ENCODE results near the gene DIABLO. TPM values are rescaled to one million over a fixed set of nuclear protein-coding genes. Genes with fewer than 3 reads are reported as not detected.
A peak's percentile ranks its signal among the peaks of the same experiment; 100 is the strongest.

DIABLO gene
- total and polyA plus RNA-seq, 9 of the 15 experiments (the other 6 are each of a cell fraction or from before 2014, with no cell fraction given) = 37.3 to 101 (median 80.1) TPM

DNA sequence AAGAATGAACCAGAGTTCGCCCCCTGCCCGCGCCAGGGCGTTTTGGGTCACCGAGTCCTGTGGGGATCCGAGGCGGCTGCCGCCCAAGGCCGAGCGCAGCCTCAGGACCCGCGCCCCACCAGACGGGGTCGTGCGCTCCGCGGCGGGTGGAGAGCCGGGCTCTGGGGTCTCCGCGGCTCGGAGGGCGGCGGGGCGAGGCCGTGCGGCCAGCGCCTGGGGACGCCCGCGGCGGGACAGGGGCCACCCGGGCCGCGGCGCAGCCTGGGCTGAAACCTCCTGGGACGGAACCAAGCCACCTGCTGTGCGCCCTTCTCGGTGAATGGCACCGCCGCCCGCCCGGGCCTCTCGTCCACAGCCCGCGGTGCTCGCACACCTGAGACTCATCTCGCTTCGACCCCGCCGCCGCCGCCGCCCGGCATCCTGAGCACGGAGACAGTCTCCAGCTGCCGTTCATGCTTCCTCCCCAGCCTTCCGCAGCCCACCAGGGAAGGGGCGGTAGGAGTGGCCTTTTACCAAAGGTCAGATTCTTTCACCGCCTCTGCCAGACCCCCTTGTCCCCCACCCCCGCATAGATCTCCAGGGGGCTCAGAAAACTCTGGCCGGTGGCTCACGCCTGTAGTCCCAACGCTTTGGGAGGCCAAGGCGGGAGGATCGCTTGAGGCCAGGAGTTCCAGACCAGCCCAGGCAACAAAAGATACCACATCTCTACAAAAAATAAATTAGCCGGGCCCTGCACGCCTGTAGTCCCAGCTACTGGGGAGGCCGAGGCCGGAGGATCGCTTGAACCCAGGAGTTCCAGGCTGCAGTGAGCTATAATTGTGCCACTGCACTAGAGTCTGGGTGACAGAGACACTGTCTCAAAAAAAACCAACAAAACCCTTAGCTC is 21.4 kb downstream of the DIABLO start (continued):
- TF ChIP-seq CUX1 (CRISPR knock-in tag; IDR thresholded peaks at IDR 0.05) (no peak), ZBTB7A (IDR thresholded peaks at IDR 0.05; ENCODE audit: borderline replicate concordance, control insufficient read depth, low read depth, low read length) (0 out of 2 replicates have a peak, but pooled peaks have one; percentile 5), TRIM24 (IDR thresholded peaks at IDR 0.05) (no peak), ZNF699 (CRISPR knock-in tag; IDR thresholded peaks at IDR 0.05; ENCODE audit: insufficient replicate concordance) (no peak), ZBTB8A (IDR thresholded peaks at IDR 0.05; ENCODE audit: partially characterized antibody) (no peak), EHMT2 (IDR thresholded peaks at IDR 0.05) (no peak), RUNX1 (IDR thresholded peaks at IDR 0.05; ENCODE audit: low read depth) (no peak), HOMEZ (CRISPR knock-in tag; IDR thresholded peaks at IDR 0.05) (no peak), KLF16 (IDR thresholded peaks at IDR 0.05) (no peak), RBM39 (optimal IDR thresholded peaks at IDR 0.05; ENCODE audit: low read depth, low read length) (no peak), HDAC6 (IDR thresholded peaks at IDR 0.05; ENCODE audit: low read depth, low read length) (no peak), RBM22 (IDR thresholded peaks at IDR 0.05; ENCODE audit: low read depth, low read length, poor library complexity, severe bottlenecking) (peak; percentile 32), KLF13 (tag; IDR thresholded peaks at IDR 0.05; ENCODE audit: borderline replicate concordance, low read depth) (no peak)
